Fibroblast of the conjunctiva (primary cell): ENCODE data around the gene SEPTIN8.

Experiments
- DNase-seq: peaks from one replicate; pipeline ENCODE4 v3.0.0-alpha.2; 2010; ENCODE audit warnings: low read depth

The SEPTIN8 gene

DNA sequence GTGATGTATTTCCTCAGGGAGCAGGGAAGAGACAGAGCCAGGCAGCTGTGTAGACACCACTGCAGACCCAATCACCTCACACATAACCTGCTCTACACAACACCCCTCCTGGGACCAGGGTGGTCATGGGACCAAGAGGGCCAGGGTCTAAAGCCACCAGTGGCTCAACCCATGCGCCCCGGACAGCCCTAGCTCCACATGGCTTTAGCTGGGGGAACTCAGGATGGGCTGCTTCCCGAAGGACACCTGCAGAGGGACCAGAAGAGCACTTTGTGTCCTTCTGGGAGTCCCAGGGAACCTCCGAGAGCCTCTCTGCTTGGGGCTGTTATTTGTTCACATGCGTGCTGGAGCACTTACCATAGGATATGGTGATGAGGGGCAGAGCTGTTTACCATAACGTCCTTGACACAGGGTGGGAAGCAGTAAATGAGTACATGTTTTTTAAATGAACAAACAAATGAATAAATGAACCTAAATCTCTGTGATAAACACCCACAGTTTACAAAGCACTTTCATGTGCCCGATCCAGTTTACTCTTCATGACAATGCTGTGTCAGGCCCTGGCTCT, 12.3 kb downstream of the SEPTIN8 start:
- no peak for DNase-seq

GRCh38 chr5:132764051-132764450, 13.0 kb downstream of the SEPTIN8 start:
- DNase-seq = no peak

DNA sequence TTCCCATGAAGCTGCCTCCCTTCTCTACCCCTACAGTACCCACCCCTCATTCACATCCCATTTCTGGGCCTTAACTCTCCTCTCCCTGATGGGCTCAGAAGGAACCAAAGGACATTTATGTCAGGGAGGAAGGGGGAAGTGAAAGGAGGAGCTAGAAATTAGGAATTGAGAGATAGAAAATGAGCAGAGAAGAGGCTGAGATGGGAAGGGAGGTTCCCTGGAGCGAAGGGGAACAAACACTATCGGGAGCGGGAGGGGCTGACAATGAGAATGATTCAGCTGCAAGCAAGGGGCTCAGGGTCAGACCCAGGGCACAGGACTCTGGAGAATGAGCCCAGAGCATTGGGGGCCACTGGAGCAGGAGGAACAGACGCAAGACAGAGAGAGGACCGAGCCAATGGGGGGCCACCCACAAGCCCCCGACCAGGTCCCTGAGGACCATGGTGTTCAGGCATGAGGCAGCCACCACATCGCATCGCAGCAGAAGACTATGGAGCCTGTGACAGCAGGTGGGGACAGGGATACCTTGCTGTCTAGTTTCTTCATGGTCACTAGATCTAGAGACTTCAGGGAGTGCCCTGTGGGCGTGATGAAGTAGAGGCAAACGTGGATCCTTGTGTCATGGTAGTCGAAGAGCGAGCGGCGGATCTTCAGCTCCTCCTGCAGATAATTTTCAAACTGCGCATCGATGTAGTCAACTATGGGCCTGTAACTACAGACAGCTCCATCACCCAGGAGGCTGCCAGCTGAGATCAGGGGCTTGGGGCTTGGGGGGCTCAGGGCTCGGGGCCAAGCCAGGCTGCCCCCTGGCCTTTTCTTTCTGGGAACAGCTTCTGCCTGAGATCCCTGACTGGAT, 13.6 kb downstream of the SEPTIN8 start:
- no peak for DNase-seq

DNA sequence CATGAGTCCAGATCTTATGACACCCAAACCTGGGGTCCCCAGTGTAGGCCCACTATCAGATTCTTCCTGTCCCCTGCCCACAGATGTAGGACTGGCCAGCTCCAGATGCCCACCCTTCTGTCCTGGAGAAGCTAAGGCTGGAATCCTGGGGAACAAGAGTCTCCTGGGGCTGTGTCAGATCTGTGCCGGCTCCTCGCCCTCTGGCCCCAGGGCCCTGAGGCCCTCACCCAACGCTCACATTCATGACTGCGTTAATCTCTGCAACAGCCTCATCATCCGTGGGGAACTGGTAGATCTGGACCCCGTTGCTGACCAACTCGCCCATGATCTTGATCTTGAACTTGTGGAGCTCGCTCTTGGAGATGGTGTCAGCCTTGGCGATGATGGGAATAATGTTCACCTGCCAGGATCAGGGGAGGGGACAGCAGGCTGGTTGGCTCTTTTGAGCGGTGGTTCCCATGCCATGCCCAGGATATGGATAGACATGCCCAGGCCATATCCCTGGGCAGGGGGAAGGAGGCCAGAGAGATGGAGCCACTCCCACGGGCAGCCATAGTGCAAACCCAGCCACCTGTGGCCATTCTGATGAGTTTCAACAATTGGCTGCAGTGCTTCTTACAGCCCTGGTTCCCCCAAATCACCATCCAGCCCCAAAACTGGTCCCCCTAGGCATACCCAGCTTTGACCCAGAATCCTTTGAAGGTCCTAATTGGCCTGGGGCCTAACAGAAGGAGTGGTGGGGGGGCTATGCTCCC, 14.6 kb downstream of the SEPTIN8 start:
- no peak for DNase-seq

DNA sequence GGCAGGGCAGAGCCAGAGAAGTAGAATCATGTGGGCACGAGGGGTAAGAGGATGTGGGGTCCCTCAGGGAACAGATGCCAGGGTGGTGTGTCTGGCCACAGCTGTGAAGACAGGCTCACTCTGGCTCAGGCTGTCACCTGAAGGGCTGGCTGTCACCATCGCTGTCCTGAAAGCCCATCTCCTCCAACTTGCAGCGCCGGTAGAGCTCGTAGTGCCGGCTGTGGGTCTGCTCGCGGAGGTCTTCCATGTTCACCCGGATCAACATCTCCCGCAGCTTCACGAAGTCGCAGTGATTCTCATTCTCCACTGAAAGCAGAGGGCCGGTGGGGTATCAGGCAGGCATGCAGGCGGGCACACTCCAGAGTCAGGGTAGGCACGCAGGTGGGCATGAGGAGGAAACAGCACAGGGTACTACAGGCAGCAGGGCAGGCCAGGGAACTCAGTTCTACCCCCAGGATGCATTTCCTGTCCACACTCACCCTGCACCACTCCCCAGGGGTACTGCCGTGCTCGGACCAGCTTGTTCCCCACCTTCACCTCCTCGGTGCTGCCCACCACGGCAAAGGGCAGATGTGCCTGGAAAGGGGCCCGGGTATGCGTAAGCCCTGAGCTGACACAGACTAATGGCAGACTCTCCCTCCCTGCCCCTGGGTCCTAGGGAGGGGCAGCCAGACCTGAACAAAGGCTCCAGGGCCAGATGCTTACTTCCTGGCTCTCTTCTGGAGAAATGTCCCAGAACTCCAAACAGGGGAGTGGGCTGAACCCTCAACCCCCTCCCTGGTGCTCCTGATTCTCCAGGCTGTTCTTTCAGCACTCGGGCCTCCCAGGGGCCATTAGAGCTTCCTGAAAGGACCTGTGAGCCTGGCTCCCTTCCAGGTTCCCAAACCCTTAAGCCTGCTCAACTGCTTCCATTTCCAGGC, 15.5 kb downstream of the SEPTIN8 start:
- no peak for DNase-seq

DNA sequence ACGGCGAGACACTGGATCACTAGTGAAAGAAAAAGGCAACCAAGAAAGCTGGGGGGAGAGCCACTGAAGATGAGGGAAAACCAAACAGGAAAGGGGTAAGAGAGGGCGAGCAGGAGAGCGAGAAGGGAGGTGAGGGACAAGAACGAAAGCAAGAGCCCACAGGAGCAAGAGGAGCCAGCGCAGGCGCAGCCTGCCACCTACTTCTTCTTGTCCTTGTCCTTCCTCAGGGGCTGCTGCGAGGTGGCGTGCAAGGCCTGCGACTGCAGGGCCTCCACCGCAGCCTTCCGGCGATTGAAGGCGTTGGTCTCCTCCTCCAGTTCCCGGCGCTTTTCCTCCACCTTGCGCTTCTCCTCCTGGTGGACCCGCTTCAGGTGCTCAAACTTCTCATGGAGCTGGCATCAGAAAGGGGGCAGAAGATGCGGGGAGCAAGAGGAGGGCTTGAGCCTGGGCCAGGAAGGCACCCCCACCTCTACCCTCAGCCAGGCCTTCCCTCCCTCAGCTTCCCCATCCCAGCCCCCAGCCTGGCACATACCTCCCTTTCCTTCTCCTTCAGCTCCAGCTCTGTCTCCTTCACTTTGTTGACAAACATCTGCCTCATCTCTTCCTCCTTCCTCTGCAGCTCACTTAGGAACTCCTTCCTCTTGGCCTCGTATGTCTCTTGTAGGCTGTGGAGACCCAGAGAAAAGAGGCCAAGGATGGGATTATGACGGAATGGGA, 16.3 kb downstream of the SEPTIN8 start:
- no peak for DNase-seq

DNA sequence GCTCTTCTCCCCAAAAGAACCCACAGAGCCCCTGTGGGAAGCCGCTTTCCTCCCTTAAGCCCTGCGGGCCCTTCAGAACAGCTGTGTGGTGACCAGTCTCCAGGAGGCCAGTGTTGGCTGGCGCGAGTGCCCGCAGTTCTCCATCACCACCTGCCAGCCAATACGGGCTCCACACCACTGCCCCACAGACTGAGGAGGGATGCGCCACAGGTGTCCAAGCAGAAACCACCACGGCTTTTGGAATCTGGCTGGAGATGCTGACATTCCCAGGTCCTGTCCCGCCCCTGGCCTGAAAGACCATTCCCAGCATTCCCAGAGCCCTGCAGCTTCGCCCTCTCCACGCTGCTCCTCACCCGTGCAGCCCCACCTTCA, 17.0 kb downstream of the SEPTIN8 start:
- DNase-seq = no peak

DNA sequence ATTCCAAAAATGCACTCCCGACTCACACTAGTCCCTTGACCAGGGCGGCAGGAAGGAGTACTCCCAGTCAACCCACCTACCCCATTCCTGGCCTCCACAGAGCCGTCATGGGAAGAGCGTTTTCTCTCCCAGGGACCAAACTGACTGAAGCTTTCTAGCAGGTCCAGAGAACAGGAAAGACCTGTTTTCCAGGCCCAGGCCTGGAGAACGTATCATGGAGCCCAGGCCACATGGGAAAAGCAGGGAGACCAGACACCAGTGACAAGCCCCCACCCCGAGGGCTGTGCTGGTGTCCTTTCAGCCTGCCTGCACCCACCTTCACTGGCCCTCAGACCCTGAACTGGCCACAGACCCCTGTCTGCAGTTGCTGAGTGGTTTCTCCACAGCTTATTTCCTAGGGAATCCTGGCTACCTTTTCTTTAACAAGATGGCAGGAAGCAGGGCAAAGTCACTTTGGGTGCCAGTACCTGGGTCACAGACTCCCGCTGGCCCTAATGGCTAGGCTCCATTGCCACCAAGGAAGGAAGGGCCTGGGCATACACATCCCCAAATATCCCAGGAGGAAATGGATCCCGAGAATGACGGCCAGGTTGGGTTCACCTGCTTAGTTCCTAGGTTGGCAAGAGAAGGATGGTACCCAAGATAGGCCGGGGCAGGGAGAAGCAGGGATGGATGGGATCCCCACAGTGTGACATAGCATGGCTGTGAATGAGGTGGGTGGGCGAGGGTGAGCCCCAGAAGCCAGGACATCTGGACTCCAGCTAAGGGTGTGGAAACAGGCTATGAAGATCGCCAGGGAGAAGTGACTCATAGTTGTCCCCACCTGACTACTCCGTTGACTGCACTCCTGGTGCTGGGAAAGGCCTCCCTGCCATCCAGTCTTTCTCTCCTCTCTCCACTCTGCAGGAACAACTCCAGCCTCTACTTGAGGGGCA, 17.7 kb downstream of the SEPTIN8 start:
- DNase-seq = no peak

GRCh38 chr5:132758451-132758850, 18.6 kb downstream of the SEPTIN8 start:
- DNase-seq = no peak

- no peak for DNase-seq
Observed at GRCh38 chr5:132756542-132756941, 20.5 kb downstream of the SEPTIN8 start.

GRCh38 chr5:132754947-132755346, 22.1 kb downstream of the SEPTIN8 start:
- DNase-seq = no peak

GRCh38 chr5:132754111-132754510, 22.9 kb downstream of the SEPTIN8 start:
- no peak for DNase-seq

DNA sequence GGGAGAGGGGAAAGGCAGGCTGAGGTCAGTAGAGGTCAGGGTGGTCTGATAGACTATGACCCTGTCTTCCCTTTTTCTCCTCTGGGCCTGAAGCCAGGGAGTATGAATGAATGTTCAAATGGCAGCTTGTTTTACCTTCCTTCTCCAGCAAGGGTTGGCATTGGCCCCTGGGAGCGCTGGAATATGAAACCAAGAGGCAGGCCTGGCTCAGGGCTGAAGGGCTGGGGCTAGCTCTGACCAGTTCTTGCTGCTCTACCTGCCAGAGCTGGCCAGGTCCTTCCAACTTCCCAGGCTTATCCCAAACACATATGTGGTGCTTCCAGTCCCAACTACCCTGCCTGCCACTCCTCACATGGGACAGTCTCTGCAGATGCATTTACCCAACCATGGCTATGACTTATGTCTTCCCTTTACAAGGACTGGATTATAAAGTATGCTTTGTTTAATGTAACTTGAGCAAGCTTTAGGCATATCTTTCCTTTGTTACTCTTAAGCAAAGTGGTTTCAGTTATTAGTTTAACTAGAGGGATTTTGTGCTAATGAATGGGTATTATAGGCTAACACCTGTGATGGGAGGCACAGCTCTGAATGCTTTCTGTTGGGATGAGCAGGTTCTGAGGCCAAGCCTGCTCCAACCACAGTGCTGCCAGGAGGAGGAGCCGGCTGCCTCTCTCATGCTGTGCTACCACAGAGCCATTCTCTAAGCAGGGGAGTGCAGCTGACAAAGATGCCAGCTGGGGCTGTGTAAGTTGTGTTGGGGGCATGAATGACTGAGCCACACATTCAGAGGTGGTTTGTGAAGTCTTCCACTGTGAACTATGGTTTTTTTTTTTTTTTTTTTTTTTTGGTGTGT, 23.7 kb downstream of the SEPTIN8 start:
- no peak for DNase-seq

DNA sequence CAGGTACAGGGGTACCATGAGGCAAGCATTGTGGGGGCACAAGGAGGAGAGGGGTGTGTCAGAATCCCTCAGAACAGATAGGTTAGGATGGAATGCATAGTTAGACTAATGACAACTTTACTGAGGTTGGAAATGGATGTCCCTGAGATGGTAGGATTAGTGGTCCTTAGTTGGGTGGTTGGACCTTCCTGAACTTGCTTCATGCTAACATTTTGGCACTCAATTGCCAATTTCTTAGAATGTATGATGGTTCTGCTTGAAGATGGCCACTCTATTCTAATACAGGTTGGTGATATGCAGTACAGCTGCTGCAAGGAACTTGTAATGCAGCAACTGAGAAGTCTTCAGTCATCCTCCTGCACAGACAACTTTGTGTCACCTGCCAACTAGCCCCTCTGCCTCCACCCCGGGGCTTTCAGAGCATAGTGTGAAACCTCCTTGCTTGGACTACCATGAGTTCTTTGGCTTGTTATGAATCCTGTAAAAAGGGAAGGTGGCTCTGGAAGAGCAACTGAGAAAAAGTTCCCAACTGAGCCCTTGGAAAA, 24.4 kb downstream of the SEPTIN8 start:
- no peak for DNase-seq

- no peak for DNase-seq
Observed at GRCh38 chr5:132751971-132752580, 25.0 kb downstream of the SEPTIN8 start.

DNA sequence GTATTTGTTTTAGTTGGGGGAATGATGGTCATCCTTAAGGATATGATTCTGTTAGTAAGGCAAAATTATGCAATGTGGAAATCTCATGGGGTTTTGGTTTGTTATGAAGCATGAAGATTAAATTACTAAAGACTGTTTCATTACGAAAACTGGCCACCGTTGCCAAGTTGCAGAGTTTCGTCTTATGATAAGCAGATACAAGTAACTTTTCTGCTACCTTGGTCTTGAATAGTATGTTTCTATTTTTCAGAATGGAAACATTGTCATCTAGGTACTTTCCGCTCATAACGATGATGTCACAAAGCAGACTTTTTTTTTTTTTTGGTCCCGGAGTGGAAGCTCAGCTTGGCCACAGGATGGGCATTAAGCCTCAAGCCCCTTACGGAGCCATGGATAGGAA, 25.6 kb downstream of the SEPTIN8 start:
- peak; percentile 75 for DNase-seq

DNA sequence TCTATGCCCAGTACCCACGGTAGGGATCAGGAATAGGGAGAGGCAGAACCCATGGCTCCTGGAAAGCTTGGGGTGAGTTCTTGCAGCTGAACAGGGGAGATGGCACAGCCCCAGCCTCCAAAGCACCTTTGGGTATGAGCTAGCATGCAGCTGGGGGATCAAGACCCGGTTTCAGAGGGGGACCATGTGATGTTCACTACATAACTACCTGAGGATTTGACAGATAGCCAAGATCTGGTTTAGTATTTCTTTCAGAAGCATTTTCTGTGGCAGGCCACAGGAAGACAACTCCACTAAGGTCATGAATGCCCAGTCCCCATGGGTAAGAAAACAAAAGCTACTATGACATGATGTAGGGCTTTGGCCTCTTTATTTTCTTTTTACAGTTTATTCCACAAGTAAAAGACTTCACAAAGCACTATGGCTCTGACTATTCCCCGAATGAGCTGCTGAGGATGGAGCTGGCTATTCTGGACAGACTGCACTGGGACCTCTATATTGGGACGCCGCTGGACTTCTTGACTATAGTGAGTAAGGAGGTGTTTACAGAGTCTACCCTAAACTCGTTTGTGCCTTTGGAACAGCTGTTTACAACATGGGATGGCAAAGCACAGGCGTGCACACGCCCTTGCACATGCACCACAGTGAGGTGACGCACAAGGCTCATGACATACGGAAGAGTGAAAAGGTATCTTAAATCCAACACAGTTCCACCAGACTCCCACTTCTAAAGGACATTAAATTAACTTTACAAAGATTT, 26.4 kb downstream of the SEPTIN8 start:
- no peak for DNase-seq

DNA sequence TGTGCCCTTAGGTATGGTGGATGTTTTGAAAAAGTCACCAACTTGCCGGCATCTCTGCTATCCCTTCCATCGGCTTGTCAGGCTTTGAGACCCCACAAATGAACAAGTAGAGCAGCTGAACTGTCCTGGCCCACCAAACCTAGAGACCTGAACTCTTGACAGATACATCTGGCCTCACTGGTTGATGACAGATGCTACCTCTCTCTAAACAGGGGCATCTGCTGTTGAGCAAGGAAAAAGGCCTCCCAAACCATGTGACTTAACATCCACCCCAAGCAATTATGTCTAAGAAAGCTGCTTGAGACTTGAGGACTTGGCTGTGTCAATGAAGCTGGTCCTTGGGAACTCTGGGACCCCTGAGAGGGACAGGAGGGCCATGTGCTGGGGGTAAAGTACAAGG, 27.5 kb downstream of the SEPTIN8 start:
- no peak for DNase-seq
